HEK293 (cell line): Measurements from ENCODE around the gene ZSCAN26.

Experiments
- SETDB1 ChIP-seq: IDR thresholded peaks from one replicate; pipeline ENCODE4 v1.6.1; 2017; ENCODE audit warnings: mild to moderate bottlenecking, low read length, moderate library complexity, mixed read lengths; ENCODE audit not compliant: insufficient read length
- YY1 ChIP-seq: fragments of 450-650 bp; formaldehyde crosslinking; IDR thresholded peaks from 2 replicates; pipeline ENCODE4 v1.5.1; 2018; ENCODE audit warnings: missing biosample characterization, missing genetic modification characterization
- ZEB2 ChIP-seq: fragments of 450-650 bp; formaldehyde crosslinking; IDR thresholded peaks from 2 replicates; pipeline ENCODE4 v1.5.1; 2016; ENCODE audit warnings: missing biosample characterization, missing genetic modification characterization
- ZNF121 ChIP-seq: fragments of 450-650 bp; formaldehyde crosslinking; IDR thresholded peaks from 2 replicates; pipeline ENCODE4 v1.5.1; 2016; ENCODE audit warnings: missing biosample characterization, missing genetic modification characterization
- ZNF132 ChIP-seq: fragments of 450-650 bp; formaldehyde crosslinking; IDR thresholded peaks from 2 replicates; pipeline ENCODE4 v1.5.1; 2017; ENCODE audit warnings: missing biosample characterization, missing genetic modification characterization, borderline replicate concordance
- ZNF394 ChIP-seq: fragments of 450-650 bp; formaldehyde crosslinking; IDR thresholded peaks from 2 replicates; pipeline ENCODE4 v1.5.1; 2016; ENCODE audit warnings: missing biosample characterization, missing genetic modification characterization, mild to moderate bottlenecking, moderate library complexity, borderline replicate concordance
- ZNF423 ChIP-seq: fragments of 450-650 bp; formaldehyde crosslinking; IDR thresholded peaks from 2 replicates; pipeline ENCODE4 v1.5.1; 2016; ENCODE audit warnings: missing biosample characterization, missing genetic modification characterization
- ZNF621 ChIP-seq: fragments of 450-650 bp; formaldehyde crosslinking; IDR thresholded peaks from 2 replicates; pipeline ENCODE4 v1.5.1; 2017; ENCODE audit warnings: missing biosample characterization, missing genetic modification characterization
- ZNF677 ChIP-seq: fragments of 450-650 bp; IDR thresholded peaks from 2 replicates; pipeline ENCODE4 v1.5.0; 2018; ENCODE audit warnings: missing biosample characterization, mild to moderate bottlenecking, missing genetic modification characterization, moderate library complexity
- TF ChIP-seq, protein P1 (sequence below): fragments of 450-650 bp; formaldehyde crosslinking; IDR thresholded peaks from 2 replicates; pipeline ENCODE4; 2016; ENCODE audit warnings: missing biosample characterization, missing genetic modification characterization
- TF ChIP-seq, protein P2 (sequence below): fragments of 450-650 bp; formaldehyde crosslinking; IDR thresholded peaks from 2 replicates; pipeline ENCODE4 v1.5.1; 2016; ENCODE audit warnings: missing biosample characterization, missing genetic modification characterization
- TF ChIP-seq, protein P3 (sequence below): fragments of 450-650 bp; formaldehyde crosslinking; IDR thresholded peaks from 2 replicates; pipeline ENCODE4 v1.5.1; 2016; ENCODE audit warnings: missing biosample characterization, missing genetic modification characterization
- TF ChIP-seq, protein P4 (sequence below): fragments of 450-650 bp; formaldehyde crosslinking; IDR thresholded peaks from 2 replicates; pipeline ENCODE4 v1.5.1; 2016; ENCODE audit warnings: missing biosample characterization, missing genetic modification characterization, low read depth

DNA sequence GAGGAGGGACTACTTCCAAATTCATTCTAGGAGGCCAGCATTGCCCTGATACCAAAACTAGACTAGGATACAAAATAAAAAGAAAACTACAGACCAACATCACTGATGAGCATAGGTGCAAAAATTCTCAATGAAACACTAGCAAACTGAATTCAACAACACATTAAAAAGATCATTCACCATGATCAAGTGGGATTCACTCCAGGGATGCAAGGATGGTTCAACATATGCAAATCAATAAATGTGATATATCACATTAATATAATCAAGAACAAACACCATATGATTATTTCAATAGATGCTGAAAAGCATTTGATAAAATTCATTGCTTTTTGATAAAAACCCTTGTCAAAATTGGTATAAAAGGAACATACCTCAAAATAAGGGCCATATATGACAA, 24.6 kb downstream of the ZSCAN26 start:
- TF ChIP-seq, protein P1, sequence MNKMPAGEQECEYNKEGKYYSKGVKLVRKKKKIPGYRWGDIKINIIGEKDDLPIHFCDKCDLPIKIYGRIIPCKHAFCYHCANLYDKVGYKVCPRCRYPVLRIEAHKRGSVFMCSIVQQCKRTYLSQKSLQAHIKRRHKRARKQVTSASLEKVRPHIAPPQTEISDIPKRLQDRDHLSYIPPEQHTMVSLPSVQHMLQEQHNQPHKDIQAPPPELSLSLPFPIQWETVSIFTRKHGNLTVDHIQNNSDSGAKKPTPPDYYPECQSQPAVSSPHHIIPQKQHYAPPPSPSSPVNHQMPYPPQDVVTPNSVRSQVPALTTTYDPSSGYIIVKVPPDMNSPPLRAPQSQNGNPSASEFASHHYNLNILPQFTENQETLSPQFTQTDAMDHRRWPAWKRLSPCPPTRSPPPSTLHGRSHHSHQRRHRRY = no peak
- TF ChIP-seq, protein P2, sequence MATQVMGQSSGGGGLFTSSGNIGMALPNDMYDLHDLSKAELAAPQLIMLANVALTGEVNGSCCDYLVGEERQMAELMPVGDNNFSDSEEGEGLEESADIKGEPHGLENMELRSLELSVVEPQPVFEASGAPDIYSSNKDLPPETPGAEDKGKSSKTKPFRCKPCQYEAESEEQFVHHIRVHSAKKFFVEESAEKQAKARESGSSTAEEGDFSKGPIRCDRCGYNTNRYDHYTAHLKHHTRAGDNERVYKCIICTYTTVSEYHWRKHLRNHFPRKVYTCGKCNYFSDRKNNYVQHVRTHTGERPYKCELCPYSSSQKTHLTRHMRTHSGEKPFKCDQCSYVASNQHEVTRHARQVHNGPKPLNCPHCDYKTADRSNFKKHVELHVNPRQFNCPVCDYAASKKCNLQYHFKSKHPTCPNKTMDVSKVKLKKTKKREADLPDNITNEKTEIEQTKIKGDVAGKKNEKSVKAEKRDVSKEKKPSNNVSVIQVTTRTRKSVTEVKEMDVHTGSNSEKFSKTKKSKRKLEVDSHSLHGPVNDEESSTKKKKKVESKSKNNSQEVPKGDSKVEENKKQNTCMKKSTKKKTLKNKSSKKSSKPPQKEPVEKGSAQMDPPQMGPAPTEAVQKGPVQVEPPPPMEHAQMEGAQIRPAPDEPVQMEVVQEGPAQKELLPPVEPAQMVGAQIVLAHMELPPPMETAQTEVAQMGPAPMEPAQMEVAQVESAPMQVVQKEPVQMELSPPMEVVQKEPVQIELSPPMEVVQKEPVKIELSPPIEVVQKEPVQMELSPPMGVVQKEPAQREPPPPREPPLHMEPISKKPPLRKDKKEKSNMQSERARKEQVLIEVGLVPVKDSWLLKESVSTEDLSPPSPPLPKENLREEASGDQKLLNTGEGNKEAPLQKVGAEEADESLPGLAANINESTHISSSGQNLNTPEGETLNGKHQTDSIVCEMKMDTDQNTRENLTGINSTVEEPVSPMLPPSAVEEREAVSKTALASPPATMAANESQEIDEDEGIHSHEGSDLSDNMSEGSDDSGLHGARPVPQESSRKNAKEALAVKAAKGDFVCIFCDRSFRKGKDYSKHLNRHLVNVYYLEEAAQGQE (tag by site-specific recombination) = no peak
- TF ChIP-seq YY1 (tag by site-specific recombination) = no peak
- TF ChIP-seq ZNF394 (tag by site-specific recombination) = no peak
- TF ChIP-seq ZNF423 = no peak
- no peak for TF ChIP-seq ZEB2 (tag by site-specific recombination)
- no peak for TF ChIP-seq SETDB1
- TF ChIP-seq, protein P3, sequence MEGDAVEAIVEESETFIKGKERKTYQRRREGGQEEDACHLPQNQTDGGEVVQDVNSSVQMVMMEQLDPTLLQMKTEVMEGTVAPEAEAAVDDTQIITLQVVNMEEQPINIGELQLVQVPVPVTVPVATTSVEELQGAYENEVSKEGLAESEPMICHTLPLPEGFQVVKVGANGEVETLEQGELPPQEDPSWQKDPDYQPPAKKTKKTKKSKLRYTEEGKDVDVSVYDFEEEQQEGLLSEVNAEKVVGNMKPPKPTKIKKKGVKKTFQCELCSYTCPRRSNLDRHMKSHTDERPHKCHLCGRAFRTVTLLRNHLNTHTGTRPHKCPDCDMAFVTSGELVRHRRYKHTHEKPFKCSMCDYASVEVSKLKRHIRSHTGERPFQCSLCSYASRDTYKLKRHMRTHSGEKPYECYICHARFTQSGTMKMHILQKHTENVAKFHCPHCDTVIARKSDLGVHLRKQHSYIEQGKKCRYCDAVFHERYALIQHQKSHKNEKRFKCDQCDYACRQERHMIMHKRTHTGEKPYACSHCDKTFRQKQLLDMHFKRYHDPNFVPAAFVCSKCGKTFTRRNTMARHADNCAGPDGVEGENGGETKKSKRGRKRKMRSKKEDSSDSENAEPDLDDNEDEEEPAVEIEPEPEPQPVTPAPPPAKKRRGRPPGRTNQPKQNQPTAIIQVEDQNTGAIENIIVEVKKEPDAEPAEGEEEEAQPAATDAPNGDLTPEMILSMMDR (tag by site-specific recombination) = no peak
- TF ChIP-seq ZNF132 (tag by site-specific recombination) = no peak
- TF ChIP-seq ZNF621 (tag by site-specific recombination) = no peak
- TF ChIP-seq ZNF121 (tag by site-specific recombination) = no peak
- TF ChIP-seq, protein P4, sequence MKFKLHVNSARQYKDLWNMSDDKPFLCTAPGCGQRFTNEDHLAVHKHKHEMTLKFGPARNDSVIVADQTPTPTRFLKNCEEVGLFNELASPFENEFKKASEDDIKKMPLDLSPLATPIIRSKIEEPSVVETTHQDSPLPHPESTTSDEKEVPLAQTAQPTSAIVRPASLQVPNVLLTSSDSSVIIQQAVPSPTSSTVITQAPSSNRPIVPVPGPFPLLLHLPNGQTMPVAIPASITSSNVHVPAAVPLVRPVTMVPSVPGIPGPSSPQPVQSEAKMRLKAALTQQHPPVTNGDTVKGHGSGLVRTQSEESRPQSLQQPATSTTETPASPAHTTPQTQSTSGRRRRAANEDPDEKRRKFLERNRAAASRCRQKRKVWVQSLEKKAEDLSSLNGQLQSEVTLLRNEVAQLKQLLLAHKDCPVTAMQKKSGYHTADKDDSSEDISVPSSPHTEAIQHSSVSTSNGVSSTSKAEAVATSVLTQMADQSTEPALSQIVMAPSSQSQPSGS (tag by site-specific recombination) = no peak
- TF ChIP-seq ZNF677 (tag by site-specific recombination) = no peak
